ENCODE results near the gene IRF2.

GRCh38 chr4:184343502-184344177 is 130.7 kb downstream of the IRF2 start:
- TF ChIP-seq TAF1 (IDR thresholded peaks at IDR 0.05; ENCODE audit: low read depth, low read length) (no peak), POLR2AphosphoS5 (IDR thresholded peaks at IDR 0.05; ENCODE audit: low read depth, low read length) (0 out of 2 replicates have a peak, but pooled peaks have one; percentile 25), POLR2A (IDR thresholded peaks at IDR 0.05; ENCODE audit: low read depth, low read length) (no peak)

All from GM12891 (cell line).